Glomerular visceral epithelial cell (primary cell): ENCODE data around the gene ETFB.

Experiments
- DNase-seq: peaks from one replicate; pipeline ENCODE4 v3.0.0-alpha.2; 2016; ENCODE audit errors: extremely low spot score

Gene ETFB

DNA sequence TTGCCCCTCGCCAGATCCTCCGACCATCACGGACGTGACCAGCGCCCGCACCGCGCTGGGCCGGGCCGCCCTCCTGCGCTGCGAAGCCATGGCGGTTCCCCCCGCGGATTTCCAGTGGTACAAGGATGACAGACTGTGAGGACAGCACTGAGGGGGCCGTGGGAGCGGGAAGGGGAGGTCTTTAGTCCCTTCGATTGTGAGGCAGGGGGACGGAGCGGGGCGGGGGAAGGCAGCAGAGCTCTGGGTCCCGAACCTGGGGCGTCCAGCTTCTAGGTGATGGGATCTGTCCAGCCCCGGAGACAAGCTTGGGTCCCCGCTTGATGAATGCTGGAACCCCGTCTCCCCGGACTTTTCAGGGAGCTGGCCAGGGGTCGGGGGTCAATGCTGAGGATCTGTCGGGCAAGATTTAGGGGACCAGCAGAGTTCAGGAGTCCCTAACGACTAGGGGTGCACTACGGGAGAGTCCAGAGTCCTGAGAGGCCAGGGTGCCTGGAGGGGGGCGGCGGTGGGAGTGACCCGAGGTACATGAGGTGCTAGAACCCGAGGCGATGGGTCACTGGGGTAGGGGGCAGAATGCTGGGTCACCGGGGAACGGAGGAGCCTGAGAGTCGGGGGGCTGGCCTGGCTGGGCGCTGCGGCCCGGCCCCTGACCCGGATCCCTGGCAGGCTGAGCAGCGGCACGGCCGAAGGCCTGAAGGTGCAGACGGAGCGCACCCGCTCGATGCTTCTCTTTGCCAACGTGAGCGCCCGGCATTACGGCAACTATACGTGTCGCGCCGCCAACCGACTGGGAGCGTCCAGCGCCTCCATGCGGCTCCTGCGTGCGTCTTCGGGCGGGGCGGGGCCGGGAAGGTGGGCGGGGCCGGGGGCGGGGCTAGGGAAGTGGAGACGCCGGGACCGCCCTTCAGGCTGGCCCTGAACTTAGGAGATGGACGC lies 38.9 kb downstream of the ETFB start:
- DNase-seq, result no peak

DNA sequence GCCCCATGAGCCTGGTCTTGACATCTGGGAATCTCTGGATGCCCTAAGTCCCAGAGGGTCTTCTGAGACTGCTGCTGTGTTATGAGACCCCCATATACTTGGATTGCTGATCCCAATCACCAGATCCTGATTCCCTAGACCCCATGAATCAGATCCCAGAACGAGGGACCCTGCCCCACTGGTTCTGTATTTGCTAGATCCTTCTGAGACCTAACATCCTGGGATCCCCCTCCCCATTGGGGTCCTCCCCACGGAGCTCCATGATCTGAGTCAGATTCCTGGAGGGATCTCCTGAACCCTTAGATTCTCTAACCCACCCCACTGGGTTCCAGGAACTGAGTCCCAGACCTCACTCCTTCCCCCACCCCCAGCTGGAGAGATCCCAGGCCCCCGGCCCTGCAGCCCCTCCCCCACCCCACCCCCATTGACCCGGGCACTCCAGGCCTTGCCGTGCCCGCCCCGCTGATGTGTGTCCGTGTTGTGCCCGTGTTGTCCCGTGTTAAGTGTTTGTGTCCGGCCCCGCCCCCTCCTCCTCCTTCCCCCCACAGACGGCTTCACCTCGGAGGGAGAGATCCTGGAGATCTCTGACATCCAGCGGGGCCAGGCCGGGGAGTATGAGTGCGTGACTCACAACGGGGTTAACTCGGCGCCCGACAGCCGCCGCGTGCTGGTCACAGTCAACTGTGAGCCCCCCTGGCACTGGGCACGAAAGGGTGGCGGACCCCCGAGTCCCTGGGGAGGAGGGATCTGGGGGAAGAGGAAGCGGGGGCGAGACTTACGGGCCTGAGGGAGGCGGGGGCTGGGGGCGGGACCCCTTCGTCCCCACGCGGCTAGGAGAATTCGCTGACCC lies 39.7 kb downstream of the ETFB start:
- DNase-seq, result no peak

DNA sequence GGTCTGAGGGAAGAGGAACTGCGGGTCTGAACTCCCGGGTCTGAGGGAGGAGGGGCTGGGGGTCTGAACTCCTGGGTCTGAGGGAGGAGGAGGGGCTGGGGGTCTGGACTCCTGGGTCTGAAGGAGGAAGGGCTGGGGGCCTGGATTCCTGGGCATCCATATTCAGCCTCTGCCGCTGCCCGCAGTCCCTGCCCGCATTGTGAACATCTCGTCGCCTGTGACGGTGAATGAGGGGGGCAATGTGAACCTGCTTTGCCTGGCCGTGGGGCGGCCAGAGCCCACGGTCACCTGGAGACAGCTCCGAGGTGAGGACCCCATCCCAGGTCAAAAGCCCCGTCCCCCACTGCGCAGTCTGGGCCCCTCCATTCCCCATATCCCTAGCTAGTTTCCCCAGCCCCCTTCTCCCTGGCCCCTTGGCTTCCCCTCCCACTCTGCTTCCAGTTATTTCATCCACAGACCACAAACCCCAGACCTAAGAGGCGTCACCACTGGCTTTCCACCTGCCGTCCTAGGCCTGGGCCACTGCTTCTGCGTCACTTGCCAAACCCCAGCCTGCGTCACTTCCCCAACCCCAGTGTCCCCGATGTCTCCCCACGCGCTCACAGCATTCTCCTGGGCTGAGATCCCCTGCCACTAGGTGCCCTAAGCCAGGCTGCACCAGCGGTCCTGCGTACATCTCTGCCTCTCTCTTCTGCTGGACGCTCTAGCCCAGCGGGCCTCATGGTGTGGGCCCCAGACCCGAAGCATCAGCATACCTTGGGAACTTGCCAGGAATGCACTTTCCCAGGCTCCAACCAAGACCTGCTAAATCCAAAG lies 40.8 kb downstream of the ETFB start:
- no peak for DNase-seq

GRCh38 chr19:51324167-51324481 lies 42.1 kb downstream of the ETFB start:
- no peak for DNase-seq

- no peak for DNase-seq
These were observed 42.6 kb downstream of the ETFB start for GRCh38 chr19:51323481-51324166.

- DNase-seq, result no peak
These were observed 44.4 kb downstream of the ETFB start for GRCh38 chr19:51321799-51322198.

DNA sequence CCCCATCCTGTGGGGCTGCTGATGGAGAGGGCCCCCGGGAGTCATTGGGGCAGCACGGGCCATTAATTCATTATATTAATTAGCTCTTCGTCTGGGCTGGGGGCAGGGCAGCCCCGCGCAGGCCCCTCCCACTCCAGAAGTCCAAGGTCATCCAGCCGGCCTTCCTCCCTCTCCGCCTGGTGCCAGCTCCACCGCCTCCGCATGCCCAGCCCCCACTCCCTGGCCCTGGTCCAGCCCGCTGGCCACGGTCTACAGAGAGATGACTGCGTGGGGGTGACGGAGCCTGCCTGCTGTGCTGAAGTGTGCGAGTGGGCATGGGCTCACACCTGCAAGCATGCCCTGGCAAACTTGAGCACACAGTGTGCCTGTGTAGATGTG lies 45.9 kb downstream of the ETFB start:
- no peak for DNase-seq

DNA sequence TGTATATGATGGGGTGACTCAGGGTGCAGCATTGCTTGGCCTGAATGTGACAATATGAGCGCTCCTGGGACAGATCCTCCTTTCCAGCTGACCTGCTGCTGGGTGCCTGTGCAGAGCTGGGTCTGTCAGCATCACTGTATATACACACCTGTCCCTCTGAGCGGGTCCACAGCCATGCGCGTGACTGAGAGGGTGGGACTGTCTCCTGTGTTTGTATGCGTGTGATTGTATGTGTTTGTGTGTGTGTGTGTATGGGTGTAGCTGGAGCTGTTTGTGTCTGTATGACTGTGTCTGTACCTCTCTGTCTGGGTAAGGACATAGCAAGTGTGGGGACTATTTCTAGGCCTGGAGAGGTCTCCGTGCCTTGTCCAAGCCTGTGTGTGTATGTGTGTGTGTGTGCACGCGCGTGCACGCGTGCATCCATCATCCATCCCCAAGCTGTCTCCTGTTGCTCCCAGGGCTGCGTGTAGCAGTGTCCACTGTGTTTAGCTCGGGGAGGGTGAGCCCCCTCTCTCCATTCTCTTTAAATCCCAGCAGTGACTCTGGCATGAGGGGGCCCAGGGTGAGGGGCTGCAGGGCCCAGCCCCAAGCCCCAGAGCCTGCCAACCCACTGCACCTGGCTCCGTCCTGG lies 46.4 kb downstream of the ETFB start:
- DNase-seq, result no peak

DNA sequence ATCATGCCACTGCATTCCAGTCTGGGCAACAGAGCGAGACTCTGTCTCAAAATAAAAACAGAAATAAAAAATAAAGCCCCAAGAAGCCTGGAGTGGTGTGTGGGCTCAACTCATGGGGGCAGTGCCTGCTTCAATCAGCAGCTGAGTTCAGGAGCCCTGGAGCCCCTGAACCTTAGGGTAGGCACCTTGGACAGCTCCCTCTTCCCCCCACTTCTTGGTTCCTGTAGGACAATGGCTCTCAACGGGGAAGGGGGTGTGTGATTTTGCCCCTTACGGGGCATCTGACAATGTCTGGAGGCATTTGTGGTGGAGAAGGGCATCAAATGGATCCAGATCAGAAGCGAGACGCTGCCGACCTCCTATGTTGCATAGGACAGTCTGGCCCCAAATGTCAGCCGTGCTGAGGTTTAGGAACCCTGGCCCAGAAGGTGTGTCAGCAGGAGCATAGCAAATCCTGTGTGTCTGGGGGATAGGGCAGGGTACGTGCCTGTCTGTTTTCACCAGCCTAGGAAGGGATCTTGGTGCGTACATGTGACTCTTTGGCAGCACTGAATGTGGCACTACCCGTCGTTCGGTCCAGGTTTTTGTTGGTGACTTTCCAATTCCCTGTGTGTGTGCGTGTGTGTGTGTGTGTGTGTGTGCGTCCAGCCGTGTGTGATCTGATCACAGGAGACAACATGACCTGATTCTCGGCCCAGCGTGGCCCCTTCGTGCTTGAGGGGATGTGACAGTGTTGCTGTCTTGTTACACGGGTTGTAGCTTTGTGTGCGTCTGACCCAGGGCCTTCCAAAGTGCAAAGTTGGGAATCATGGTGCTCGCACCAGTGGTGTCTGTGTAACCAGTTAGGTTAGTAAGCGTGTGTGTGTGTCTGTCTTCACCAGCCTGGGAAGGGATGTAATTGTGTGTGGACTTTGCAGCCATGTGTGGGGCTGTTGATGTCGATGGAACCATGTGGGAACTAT lies 47.2 kb downstream of the ETFB start:
- no peak for DNase-seq

GRCh38 chr19:51317968-51318367 lies 48.2 kb downstream of the ETFB start:
- DNase-seq, result no peak

- no peak for DNase-seq
These were observed 48.8 kb downstream of the ETFB start for GRCh38 chr19:51317376-51317775.

GRCh38 chr19:51316688-51317087 lies 49.5 kb downstream of the ETFB start:
- DNase-seq, result no peak

GRCh38 chr19:51311351-51312257 lies 54.6 kb downstream of the ETFB start, which contains the start of gene IGLON5:
Gene IGLON5 (plus strand): TSS chr19:51311644. CDS start chr19:51311848, 204 bp downstream.
- DNase-seq, result no peak

GRCh38 chr19:51305479-51305878 lies 60.7 kb downstream of the ETFB start:
- DNase-seq, result no peak

GRCh38 chr19:51301266-51301665 lies 64.9 kb downstream of the ETFB start:
- DNase-seq, result no peak

DNA sequence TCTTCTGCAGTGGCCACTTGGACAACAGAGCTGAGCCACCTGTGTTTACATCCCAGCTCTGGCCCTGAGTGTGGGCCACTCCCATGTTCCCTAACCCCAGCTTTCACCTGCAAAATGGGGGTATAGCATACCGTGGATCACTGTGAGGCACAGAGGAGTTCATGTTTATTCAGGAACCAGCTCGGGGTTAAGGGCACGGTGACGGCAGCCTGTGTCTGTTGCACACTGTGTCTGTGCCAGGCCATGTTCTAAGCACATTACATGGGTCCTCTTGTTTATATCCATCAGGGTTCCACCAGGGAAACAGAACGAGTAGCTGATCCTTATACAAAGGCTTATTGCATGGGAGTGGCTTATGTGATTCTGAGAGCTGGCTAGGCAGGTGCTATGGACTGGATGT lies 68.8 kb downstream of the ETFB start:
- no peak for DNase-seq

DNA sequence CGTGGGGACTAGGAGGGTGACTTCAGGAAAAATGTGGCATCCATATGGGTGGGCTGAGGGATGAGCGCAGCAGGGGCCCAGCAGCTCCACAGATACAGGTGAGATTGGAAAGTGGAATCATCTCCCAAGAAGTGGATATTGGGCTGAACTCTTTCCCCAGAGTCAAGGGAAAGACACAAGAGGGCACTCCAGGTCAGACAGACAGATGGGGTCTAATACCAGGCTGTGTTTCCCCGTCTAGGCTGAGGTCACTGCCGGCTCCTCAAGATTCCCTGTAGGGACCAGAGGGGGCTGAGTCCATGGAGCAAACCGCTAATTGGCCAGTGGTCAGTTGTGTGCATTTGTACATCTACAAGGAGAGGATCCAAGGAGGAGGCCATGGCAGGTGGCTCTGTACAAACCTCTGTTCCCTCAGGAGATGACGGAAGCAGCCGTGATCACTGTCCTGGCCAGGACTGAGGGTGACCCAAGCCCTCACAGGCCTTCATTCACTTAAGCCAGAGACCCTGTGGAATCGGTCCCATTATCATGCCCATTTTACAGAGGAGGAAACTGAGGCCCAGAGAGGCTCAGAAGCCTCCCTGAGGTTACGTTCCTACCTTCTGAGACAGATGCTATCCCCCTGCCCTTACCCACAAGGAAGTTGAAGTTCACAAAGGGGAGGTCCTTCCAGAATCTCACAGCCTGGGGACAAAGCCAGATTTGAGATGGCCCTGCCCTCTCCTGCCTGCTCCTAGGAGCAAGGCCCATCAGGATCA lies 69.7 kb downstream of the ETFB start:
- no peak for DNase-seq
